Stimulated activated CD4-positive, alpha-beta T cell treated with anti-CD3 and anti-CD28 coated beads, TNF-alpha, amount 100 ng/mL, for 24 hours (primary cell): ENCODE results near the gene SNX32.
A peak's percentile ranks its signal among the peaks of the same experiment; 100 is the strongest.

ENCODE experiments used
- DNase-seq, 3 experiments: peaks; one replicate each; pipeline ENCODE4 v3.0.0-alpha.2; 2020; ENCODE audit warnings: low read depth in 3 of 3

Gene SNX32

DNA sequence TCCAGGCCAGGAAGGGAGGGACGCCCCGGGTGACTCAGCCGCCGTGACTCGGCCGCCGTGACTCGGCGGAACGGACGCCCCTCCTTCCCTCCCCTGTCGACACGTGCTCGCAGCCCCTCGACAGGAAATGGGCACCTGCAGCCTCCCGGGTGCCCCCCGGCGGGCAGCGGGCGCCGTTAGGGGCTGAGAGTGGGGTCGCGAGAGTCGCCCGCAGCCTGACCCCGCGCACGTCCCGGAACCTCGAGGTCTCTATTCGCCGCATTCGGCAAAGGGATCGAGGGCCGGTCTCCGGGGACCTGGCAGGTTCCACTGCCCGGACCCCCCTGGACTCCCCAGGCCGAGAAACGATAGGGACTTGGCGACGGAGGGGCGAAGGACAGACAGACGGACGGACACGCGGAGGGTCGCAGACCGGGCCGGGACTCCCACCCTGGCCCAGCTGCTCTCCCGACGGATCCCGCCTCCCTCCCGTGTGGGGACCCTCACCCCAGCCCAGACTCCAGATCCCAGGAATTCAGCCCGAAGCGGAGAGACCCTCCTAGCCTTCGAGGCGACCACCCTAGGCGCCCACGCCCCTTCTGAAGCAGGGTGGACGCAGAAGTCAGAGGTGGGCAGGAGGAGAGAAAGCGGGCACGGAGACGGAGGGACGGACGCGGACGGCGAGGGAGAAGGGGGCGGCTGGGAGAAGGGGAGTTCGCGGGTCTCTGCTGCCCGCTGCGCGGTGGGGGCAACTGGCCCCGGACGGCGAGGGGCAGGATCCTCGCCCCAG lies 65.8 kb downstream of the SNX32 start:
- peak; percentile 42 to 81 (median 57) for DNase-seq

GRCh38 chr11:65900125-65900898 lies 66.5 kb downstream of the SNX32 start, which contains the start of gene FOSL1:
Gene FOSL1, minus strand, starts transcription at chr11:65900388. Its CDS starts 49 bp downstream, at chr11:65900339.
- peak; percentile 87 to 97 (median 90) for DNase-seq

- DNase-seq: no peak
These were observed 67.1 kb downstream of the SNX32 start for GRCh38 chr11:65900899-65901180.

- DNase-seq: no peak
These were observed 69.3 kb downstream of the SNX32 start for GRCh38 chr11:65903068-65903481.
